GM12878 (cell line): ENCODE measurements around the gene RAB12. TPM values are rescaled to one million over a fixed set of nuclear protein-coding genes. Genes with fewer than 3 reads are reported as not detected.

Experiments used
- ATAC-seq: fragments of 200-7000 bp; cut with Tn5 transposase; 3 replicates; pipeline ENCODE4 v1.9.1; 2020; ENCODE audit warnings: mild to moderate bottlenecking, moderate library complexity
- BruUV-seq: library from RNA; stranded (reverse); fragments of 400-500 nt; replicated peaks from 2 replicates; lab custom pipeline; 2021; lab: Mats Ljungman, UMichigan
- CTCF ChIA-PET: fragments of 300-600 bp; sonication (Branson Sonifier 250); formaldehyde crosslinking; extraction: SDS; loops from one replicate; lab custom pipeline; 2021; ENCODE audit warnings: inconsistent platforms; lab: Yijun Ruan, JAX
- POLR2A ChIA-PET: fragments of 350-600 bp; formaldehyde crosslinking; extraction: SDS; loops from one replicate; lab custom pipeline; 2021; ENCODE audit warnings: inconsistent platforms; lab: Charles Lee
- RAD21 ChIA-PET: fragments of 300-600 bp; sonication (Branson Sonifier 250); formaldehyde crosslinking; loops from one replicate; lab custom pipeline; 2023; ENCODE audit warnings: antibody characterized with exemption; ENCODE audit not compliant: unreplicated experiment; lab: Charles Lee
- SMC1A ChIA-PET: fragments of 300-600 bp; sonication (Branson Sonifier 250); formaldehyde crosslinking; loops from one replicate; lab custom pipeline; 2023; ENCODE audit not compliant: unreplicated experiment, uncharacterized antibody; lab: Charles Lee
- DNase-seq: peaks from one replicate; pipeline ENCODE4 v3.0.0-alpha.2; 2011; ENCODE audit warnings: low read depth, low spot score
- FAIRE-seq: peaks from 3 replicates; lab custom pipeline; 2011; peaks lifted over from hg19 to GRCh38; lab: Jason Lieb, UNC
- H2AFZ ChIP-seq: 2 replicates; pipeline ENCODE4 v1.6.0; 2011; ENCODE audit warnings: low read depth, low read length, control low read depth; ENCODE audit not compliant: control insufficient read depth
- H3K27ac ChIP-seq: 2 replicates; pipeline ENCODE4 v1.5.1; 2011; ENCODE audit warnings: control low read depth; ENCODE audit not compliant: control insufficient read depth, insufficient read depth
- H3K27me3 ChIP-seq, 2 experiments: replicated peaks in 1 of 2; 2 replicates each; pipeline versions ENCODE4 v1.6.0 to v1.6.1; 2011; ENCODE audit warnings: low read length in 1 of 2; ENCODE audit not compliant: control insufficient read depth in 2 of 2, insufficient read depth in 2 of 2
- H3K36me3 ChIP-seq, 2 experiments: 2 replicates each; pipeline ENCODE4 v1.5.1; 2011; ENCODE audit warnings: low read length in 1 of 2; ENCODE audit not compliant: control insufficient read depth in 2 of 2, insufficient read depth in 2 of 2
- H3K4me1 ChIP-seq: 2 replicates; pipeline ENCODE4 v1.6.1; 2011; ENCODE audit warnings: mild to moderate bottlenecking, low read length, moderate library complexity, mixed read lengths; ENCODE audit not compliant: control insufficient read depth, insufficient read depth
- H3K4me2 ChIP-seq: 2 replicates; pipeline ENCODE4 v1.6.0; 2011; ENCODE audit warnings: control low read depth; ENCODE audit not compliant: control insufficient read depth, insufficient read depth
- H3K4me3 ChIP-seq: fragments of 200-600 bp; sonication (generic); 2 replicates; pipeline ENCODE4 v1.5.1; 2016
- H3K79me2 ChIP-seq: 2 replicates; pipeline ENCODE4 v1.6.0; 2011; ENCODE audit warnings: low read length; ENCODE audit not compliant: control insufficient read depth, insufficient read depth
- H3K9ac ChIP-seq: 2 replicates; pipeline ENCODE4 v1.8.0; 2011; ENCODE audit warnings: low read length, control low read depth, mixed read lengths; ENCODE audit not compliant: control insufficient read depth, insufficient read depth
- H3K9me3 ChIP-seq: replicated peaks from 3 replicates; pipeline ENCODE4 v1.5.1; 2011; ENCODE audit warnings: mild to moderate bottlenecking, low read length; ENCODE audit not compliant: control insufficient read depth, insufficient read depth
- H4K20me1 ChIP-seq: 2 replicates; pipeline ENCODE4 v1.6.0; 2011; ENCODE audit not compliant: control insufficient read depth, insufficient read depth
- E4F1 ChIP-seq: fragments of 450-650 bp; IDR thresholded peaks from 2 replicates; pipeline ENCODE4 v1.6.1; 2018; ENCODE audit warnings: borderline replicate concordance, mild to moderate bottlenecking; ENCODE audit not compliant: partially characterized antibody
- EP300 ChIP-seq, 2 experiments: fragments of 150-350 bp in 1 of 2; IDR thresholded peaks; 2 replicates each; pipeline ENCODE4 v1.6.1; 2011 to 2012; ENCODE audit warnings: low read depth in 2 of 2, low read length in 2 of 2, borderline replicate concordance in 1 of 2, improper control_type of control experiment in 1 of 2, inconsistent platforms in 1 of 2; ENCODE audit not compliant: control insufficient read depth in 1 of 2
- WGBS: methylation state at CpG from one replicate; pipeline ENCODE4 v1.1.6; 2016; ENCODE audit warnings: low lambda C conversion rate; ENCODE audit not compliant: insufficient replicate concordance, insufficient coverage; ENCODE audit errors: missing lambda C conversion rate; 5-methylcytosine and 5-hydroxymethylcytosine counted together
- in situ Hi-C: fragments of 300-500 bp; cut with MboI; formaldehyde crosslinking; loops from 9 replicates; pipeline ENCODE4 v1.14.3; 2018; ENCODE audit warnings: mixed read lengths
- intact Hi-C: fragments of 100-400 bp; cut with micrococcal nuclease; formaldehyde crosslinking; loops from one replicate; pipeline ENCODE4 v1.14.2; 2022; ENCODE audit not compliant: unreplicated experiment
- polyA plus RNA-seq, 11 experiments: library from polyadenylated mRNA; depleted of rRNA in 4 of 11; unstranded in 6 of 11; stranded (reverse) in 5 of 11; fragments of >200 nt; fragmentation: Nextera tagmentation in 4 of 11; fragmentation: Illumina TruSeq in 1 of 11; extraction: Ambion mirVana in 4 of 11; extraction: Trizol in 1 of 11; gene quantifications; 1 replicate in 1 of 11; 2 replicates in 10 of 11; pipeline versions ENCODE4 v1.2.1 to v1.2.3, GENCODE V29; 2011 to 2016; ENCODE audit warnings: inconsistent platforms in 2 of 11, missing spikeins in 2 of 11, low read depth in 1 of 11
- total RNA-seq, 4 experiments: library from RNA; depleted of rRNA in 3 of 4; stranded (reverse); fragments of >200 nt in 3 of 4; fragmentation: Illumina TruSeq in 1 of 4; extraction: Trizol in 1 of 4; gene quantifications; 2 replicates each; pipeline versions ENCODE4 v1.2.1 to v1.2.3, GENCODE V29; 2013 to 2021

RAB12 gene
- total and polyA plus RNA-seq, 10 of the 15 experiments (the other 5 are each of a cell fraction or from before 2014, with no cell fraction given): 0.71 to 29.8 (median 14.0) TPM

GRCh38 chr18:8629602-8630001, 20.4 kb downstream of the RAB12 start (continued):
- no peak for TF ChIP-seq E4F1
- TF ChIP-seq, all 136 proteins: peak for 0

- Histone ChIP-seq H3K4me2 (no peak overlapping the region), H3K9ac (no peak overlapping the region), H3K27ac (no peak overlapping the region), H3K4me3 (no peak overlapping the region), H2AFZ (no peak overlapping the region), H3K36me3 (peaks cover 16 to 41% of the 10 kb centered on the region in 2 experiments), H3K4me1 (no peaks in the 10 kb centered on the region), H3K79me2 (peaks cover 14% of the 10 kb centered on the region), H3K27me3 (no peaks in the 10 kb centered on the region), H4K20me1 (peaks cover 2% of the 10 kb centered on the region), H3K9me3 (no peaks in the 10 kb centered on the region)
- ChIA-PET CTCF (interaction anchor here (1.4 kb wide), 1 partner anchor 10 kb away, joined by 6 read pairs; no protein-coding TSS in a partner anchor), RAD21 (no interaction called here), POLR2A (no interaction called here), SMC1A (interaction anchor here (1.0 to 1.4 kb wide), 2 partner anchors 18 to 23 kb away, joined by 3 to 4 read pairs; no protein-coding TSS in a partner anchor)
- intact Hi-C loops: loop anchor here (5.0 kb wide), 1 partner anchor 48 kb away; no protein-coding TSS in a partner anchor
- in situ Hi-C loops: loop anchor here (25.0 kb wide), 1 partner anchor 1418 kb away; no protein-coding TSS in a partner anchor
- BruUV-seq: no TSS peak
- FAIRE-seq (no peak), DNase-seq (no peak), ATAC-seq (no peak)
- WGBS: 64% methylated on average over 2 of the region's 2 CpGs
- TF ChIP-seq EP300 (IDR thresholded peaks at IDR 0.05; ENCODE audit: borderline replicate concordance in 1 of 2, control insufficient read depth in 1 of 2, low read depth in 2 of 2, low read length in 2 of 2): no peak
Measured at GRCh38 chr18:8630546-8630945, 21.3 kb downstream of the RAB12 start.
